ENCODE measurements around the gene FSIP1. TPM values are rescaled to one million over a fixed set of nuclear protein-coding genes. Genes with fewer than 3 reads are reported as not detected.

Gene FSIP1
- total RNA-seq, 4 donors from 2014 or later, result 0.17 TPM; not detected in 3

- TF ChIP-seq POLR2A (IDR thresholded peaks at IDR 0.05), result no peak
- TF ChIP-seq, protein P1, sequence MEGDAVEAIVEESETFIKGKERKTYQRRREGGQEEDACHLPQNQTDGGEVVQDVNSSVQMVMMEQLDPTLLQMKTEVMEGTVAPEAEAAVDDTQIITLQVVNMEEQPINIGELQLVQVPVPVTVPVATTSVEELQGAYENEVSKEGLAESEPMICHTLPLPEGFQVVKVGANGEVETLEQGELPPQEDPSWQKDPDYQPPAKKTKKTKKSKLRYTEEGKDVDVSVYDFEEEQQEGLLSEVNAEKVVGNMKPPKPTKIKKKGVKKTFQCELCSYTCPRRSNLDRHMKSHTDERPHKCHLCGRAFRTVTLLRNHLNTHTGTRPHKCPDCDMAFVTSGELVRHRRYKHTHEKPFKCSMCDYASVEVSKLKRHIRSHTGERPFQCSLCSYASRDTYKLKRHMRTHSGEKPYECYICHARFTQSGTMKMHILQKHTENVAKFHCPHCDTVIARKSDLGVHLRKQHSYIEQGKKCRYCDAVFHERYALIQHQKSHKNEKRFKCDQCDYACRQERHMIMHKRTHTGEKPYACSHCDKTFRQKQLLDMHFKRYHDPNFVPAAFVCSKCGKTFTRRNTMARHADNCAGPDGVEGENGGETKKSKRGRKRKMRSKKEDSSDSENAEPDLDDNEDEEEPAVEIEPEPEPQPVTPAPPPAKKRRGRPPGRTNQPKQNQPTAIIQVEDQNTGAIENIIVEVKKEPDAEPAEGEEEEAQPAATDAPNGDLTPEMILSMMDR (IDR thresholded peaks at IDR 0.05), result no peak
- no peak overlapping the region for H3K4me3 ChIP-seq (ENCODE audit: low read depth, poor library complexity, severe bottlenecking)
- no peak for DNase-seq (ENCODE audit: low spot score in 2 of 2)
- WGBS, 2 donors, result 83 to 87% methylated on average over 4 of the region's 4 CpGs
- intact Hi-C loops (cut with DNase I; ENCODE audit: low total_unique reads), result no loop called here
These were observed 25.1 kb upstream of the FSIP1 start for GRCh38 chr15:39807791-39808190.

DNA sequence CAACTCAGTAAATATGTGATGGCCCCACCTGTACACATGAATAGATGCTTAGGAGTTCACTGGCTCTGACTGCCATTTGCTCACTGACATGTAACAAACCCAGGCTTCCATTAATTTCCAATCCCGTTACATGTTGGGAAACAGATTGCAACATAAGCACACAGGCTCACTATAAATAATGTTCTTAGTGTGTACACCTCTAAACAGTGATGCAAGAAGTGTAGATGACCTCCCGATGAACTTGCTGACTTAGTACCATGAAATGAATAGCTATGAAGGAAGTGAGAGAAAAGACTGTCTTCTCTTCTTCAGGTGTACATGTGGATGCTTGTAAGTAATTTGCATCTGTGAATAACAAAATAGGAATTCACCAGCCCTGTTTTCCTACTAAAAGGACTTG, 21.4 kb upstream of the FSIP1 start:
- intact Hi-C loops (cut with DNase I; ENCODE audit: low total_unique reads), result no loop called here
- 47 to 64% methylated on average over 2 of the region's 2 CpGs for WGBS, 2 donors
- no peak overlapping the region for H3K4me3 ChIP-seq (ENCODE audit: low read depth, poor library complexity, severe bottlenecking)
- TF ChIP-seq, protein P1 (IDR thresholded peaks at IDR 0.05), result no peak
- no peak for TF ChIP-seq POLR2A (IDR thresholded peaks at IDR 0.05)
- DNase-seq (ENCODE audit: low spot score in 2 of 2), result no peak

DNA sequence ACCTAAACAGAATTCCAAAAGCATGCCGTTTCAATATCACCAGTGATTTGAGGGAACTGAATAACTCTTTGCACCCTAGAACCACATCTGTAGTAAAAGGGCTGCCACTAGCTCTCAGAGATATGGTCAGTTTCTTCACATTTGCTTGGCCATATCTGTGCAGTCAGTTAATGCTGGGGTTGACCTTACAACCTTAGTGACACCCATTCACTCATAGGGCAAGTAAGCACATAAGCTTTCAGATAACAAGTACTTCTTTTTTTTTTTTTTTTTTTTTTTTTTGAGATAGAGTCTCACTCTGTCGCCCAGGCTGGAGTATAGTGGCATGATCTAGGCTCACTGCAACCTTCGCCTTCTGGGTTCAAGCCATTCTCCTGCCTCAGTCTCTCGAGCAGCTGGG, 20.4 kb upstream of the FSIP1 start:
- 92 to 93% methylated on average over 4 of the region's 4 CpGs for WGBS, 2 donors
- DNase-seq (ENCODE audit: low spot score in 2 of 2), result no peak
- no peak for TF ChIP-seq POLR2A (IDR thresholded peaks at IDR 0.05)
- TF ChIP-seq, protein P1 (IDR thresholded peaks at IDR 0.05), result no peak
- intact Hi-C loops (cut with DNase I; ENCODE audit: low total_unique reads), result no loop called here
- no peak overlapping the region for H3K4me3 ChIP-seq (ENCODE audit: low read depth, poor library complexity, severe bottlenecking)

GRCh38 chr15:39801641-39802309, 19.1 kb upstream of the FSIP1 start:
- TF ChIP-seq POLR2A (IDR thresholded peaks at IDR 0.05), result no peak
- TF ChIP-seq, protein P1 (IDR thresholded peaks at IDR 0.05), result no peak
- no peak for DNase-seq (ENCODE audit: low spot score in 2 of 2)
- WGBS, 2 donors, result 90 to 91% methylated on average over 19 of the region's 19 CpGs
- intact Hi-C loops (cut with DNase I; ENCODE audit: low total_unique reads), result no loop called here
- no peak overlapping the region for H3K4me3 ChIP-seq (ENCODE audit: low read depth, poor library complexity, severe bottlenecking)

DNA sequence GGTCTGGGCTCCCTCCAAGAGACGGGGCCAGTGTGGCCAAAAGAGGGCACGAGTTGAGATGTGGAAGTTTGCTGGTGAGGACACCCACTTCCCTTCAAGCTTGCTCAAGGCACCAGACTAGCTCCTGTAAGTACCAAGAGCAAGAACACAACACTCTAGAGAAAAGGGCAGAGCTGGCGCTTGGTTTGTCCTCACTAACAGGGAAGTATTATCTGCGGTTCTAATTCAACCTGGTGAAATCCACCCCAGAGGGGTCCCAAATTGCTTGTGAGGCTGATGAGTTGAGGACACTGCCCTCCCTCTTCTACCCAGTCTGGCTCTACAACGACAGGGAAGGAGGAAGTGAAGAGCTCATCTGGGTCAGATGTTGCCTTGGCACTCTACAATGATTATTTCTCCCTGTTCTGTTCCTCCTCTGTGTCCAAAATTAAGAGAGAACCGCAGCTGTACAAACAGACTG, 16.9 kb upstream of the FSIP1 start:
- intact Hi-C loops (cut with DNase I; ENCODE audit: low total_unique reads), result no loop called here
- no peak for DNase-seq (ENCODE audit: low spot score in 2 of 2)
- TF ChIP-seq, protein P1 (IDR thresholded peaks at IDR 0.05), result no peak
- TF ChIP-seq POLR2A (IDR thresholded peaks at IDR 0.05), result no peak
- 71 to 76% methylated on average over 6 of the region's 6 CpGs for WGBS, 2 donors
- H3K4me3 ChIP-seq (ENCODE audit: low read depth, poor library complexity, severe bottlenecking), result no peak overlapping the region

DNA sequence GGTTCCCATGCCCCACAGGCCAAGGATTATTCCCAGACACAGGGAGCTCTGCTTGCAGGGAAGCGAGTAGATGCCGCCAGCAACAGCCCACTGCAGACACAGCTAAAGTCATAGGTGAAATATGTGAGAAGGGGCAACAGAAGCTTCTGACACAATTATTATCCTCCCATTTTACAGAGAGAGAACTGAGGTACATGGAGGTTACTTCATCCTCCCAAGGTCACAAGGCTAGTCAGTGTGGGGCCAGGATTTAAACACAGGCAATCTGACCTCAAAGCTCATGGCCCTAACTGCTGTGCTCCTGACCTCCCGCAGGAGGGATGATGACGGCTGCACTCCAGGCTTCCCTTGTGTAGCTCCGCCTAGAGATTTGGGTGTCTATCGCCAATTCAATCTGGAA, 15.7 kb upstream of the FSIP1 start:
- TF ChIP-seq, protein P1 (IDR thresholded peaks at IDR 0.05), result no peak
- no peak for TF ChIP-seq POLR2A (IDR thresholded peaks at IDR 0.05)
- DNase-seq (ENCODE audit: low spot score in 2 of 2), result no peak
- WGBS, 2 donors, result 83 to 88% methylated on average over 6 of the region's 6 CpGs
- no peak overlapping the region for H3K4me3 ChIP-seq (ENCODE audit: low read depth, poor library complexity, severe bottlenecking)
- intact Hi-C loops (cut with DNase I; ENCODE audit: low total_unique reads), result no loop called here

Data from lower leg skin (tissue), 4 donors.